ENCODE results near the gene IMP4. TPM values are rescaled to one million over a fixed set of nuclear protein-coding genes. Genes with fewer than 3 reads are reported as not detected.

The IMP4 gene
- total and polyA plus RNA-seq, 10 of the 15 experiments (the other 5 are each of a cell fraction or from before 2014, with no cell fraction given), result 41.4 to 242 (median 166) TPM

DNA sequence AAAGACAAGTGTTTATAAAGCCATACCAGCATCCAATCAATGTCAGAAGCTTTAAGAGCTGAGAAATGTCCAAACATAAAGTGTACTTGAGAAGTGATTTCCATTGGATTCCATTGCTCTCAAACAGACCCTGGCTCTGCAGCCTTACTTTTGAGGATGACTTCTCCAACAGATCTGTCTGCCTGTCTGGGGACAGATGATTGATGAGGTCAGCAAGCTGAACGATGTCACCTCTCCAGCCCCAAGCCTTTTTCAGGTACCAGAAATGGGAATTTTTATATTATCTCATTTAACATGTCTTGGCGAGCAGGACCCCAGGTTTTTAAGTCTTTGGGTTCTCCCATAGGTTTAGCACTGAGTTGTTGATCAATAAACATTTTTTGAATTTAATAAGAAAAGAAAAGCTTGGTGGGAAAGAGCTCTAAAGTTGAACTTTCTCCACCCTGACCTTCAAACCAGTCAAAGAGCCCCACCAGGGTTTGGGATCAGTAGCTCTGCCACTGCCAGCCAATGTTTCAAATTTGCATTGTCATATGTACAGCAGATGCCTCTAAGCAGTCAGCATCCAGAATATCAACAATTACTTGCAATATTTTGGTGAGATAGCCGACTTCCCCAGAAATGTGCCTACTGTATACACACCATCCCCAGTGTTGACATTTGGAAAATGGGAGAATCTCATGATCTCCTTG, 35.7 kb downstream of the IMP4 start:
- intact Hi-C loops (cut with micrococcal nuclease; ENCODE audit: unreplicated experiment) (loop anchor here (10.0 kb wide), 1 partner anchor 46 kb away; no protein-coding TSS in a partner anchor), in situ Hi-C loops (cut with MboI) (no loop called here)
- BruUV-seq (replicated peaks), result no TSS peak
- Histone ChIP-seq H3K4me1 (ENCODE audit: control insufficient read depth, insufficient read depth, low read length) (peaks cover 57% of the 10 kb centered on the region), H4K20me1 (ENCODE audit: control insufficient read depth, insufficient read depth) (no peaks in the 10 kb centered on the region), H3K9ac (ENCODE audit: control insufficient read depth, insufficient read depth, low read length) (no peak overlapping the region), H3K27me3 (replicated peaks in 1 of 2; ENCODE audit: control insufficient read depth in 2 of 2, insufficient read depth in 2 of 2, low read length in 1 of 2) (no peaks in the 10 kb centered on the region), H3K27ac (ENCODE audit: control insufficient read depth, insufficient read depth) (no peak overlapping the region), H3K4me2 (ENCODE audit: control insufficient read depth, insufficient read depth) (no peak overlapping the region), H3K4me3 (no peak overlapping the region), H3K79me2 (ENCODE audit: control insufficient read depth, insufficient read depth, low read length) (peaks cover 30% of the 10 kb centered on the region), H2AFZ (ENCODE audit: control insufficient read depth, low read depth, low read length) (no peak overlapping the region), H3K36me3 (ENCODE audit: control insufficient read depth in 2 of 2, insufficient read depth in 2 of 2, low read length in 1 of 2) (peaks cover 0 to 8% of the 10 kb centered on the region in 2 experiments; a peak in 2 of 4 replicates), H3K9me3 (replicated peaks; ENCODE audit: control insufficient read depth, insufficient read depth, low read length) (no peaks in the 10 kb centered on the region)
- FAIRE-seq (no peak), ATAC-seq (no peak), DNase-seq (ENCODE audit: low read depth, low spot score) (no peak)
- POLR2A ChIA-PET, result interaction anchor here (0.5 to 1.9 kb wide), 4 partner anchors 12 to 232 kb away, joined by 3 to 9 read pairs (median 6); a partner anchor contains a TSS
- no peak for TF ChIP-seq SUPT20H (IDR thresholded peaks at IDR 0.05; ENCODE audit: borderline replicate concordance, control insufficient read depth, low read depth, low read length)
- TF ChIP-seq, protein P1, sequence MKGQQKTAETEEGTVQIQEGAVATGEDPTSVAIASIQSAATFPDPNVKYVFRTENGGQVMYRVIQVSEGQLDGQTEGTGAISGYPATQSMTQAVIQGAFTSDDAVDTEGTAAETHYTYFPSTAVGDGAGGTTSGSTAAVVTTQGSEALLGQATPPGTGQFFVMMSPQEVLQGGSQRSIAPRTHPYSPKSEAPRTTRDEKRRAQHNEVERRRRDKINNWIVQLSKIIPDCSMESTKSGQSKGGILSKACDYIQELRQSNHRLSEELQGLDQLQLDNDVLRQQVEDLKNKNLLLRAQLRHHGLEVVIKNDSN (IDR thresholded peaks at IDR 0.05; ENCODE audit: borderline replicate concordance, extremely low read length, insufficient read depth, low read depth, low read length), result no peak
- no peak for TF ChIP-seq MTA3 (IDR thresholded peaks at IDR 0.05; ENCODE audit: borderline replicate concordance, low read length)
- CTCF ChIA-PET, result interaction anchor here (1.6 to 2.7 kb wide), 3 partner anchors 12 to 47 kb away, joined by 3 to 10 read pairs (median 5); partner anchors contain the start of gene IMP4
- 82% methylated on average over 3 of the region's 3 CpGs for WGBS (ENCODE audit: insufficient coverage, insufficient replicate concordance, low lambda C conversion rate, missing lambda C conversion rate)
- SMC1A ChIA-PET (ENCODE audit: uncharacterized antibody, unreplicated experiment), result interaction anchor here (0.7 to 4.4 kb wide), 6 partner anchors 8 to 37 kb away, joined by 4 to 25 read pairs (median 5); partner anchors contain the start of gene IMP4
- RAD21 ChIA-PET (ENCODE audit: unreplicated experiment), result interaction anchor here (1.8 to 4.1 kb wide), 2 partner anchors 11 to 36 kb away, joined by 6 to 23 read pairs; partner anchors contain the start of gene IMP4

Data from GM12878 (cell line).